ENCODE results near the gene SUZ12. TPM values are rescaled to one million over a fixed set of nuclear protein-coding genes. Genes with fewer than 3 reads are reported as not detected.

Gene SUZ12
- polyA plus RNA-seq = 23.5 and 23.9 TPM in 2 replicates

GRCh38 chr17:31936615-31937609 lies at the start of gene SUZ12:
TSS of gene SUZ12 (plus strand) at chr17:31937007. CDS start at chr17:31937247, 240 bp downstream.

GRCh38 chr17:32006957-32007462 lies 70.2 kb downstream of the SUZ12 start, which contains the start of gene LRRC37B:
TSS of gene LRRC37B (plus strand) at chr17:32007383. CDS start at chr17:32021393, 14,010 bp downstream.

Other genes with a start within 250 kb of the SUZ12 start
- gene COPRS, start 77.8 kb upstream of the SUZ12 start, polyA plus RNA-seq = 22.2 and 48.6 TPM in 2 replicates
- gene UTP6, start 35.3 kb upstream of the SUZ12 start, polyA plus RNA-seq = 29.5 and 49.3 TPM in 2 replicates
- 5.3 and 13.9 TPM in 2 replicates for gene LRRC37B, start 70.4 kb downstream of the SUZ12 start, polyA plus RNA-seq
- 282 and 297 TPM in 2 replicates for gene RHOT1, start 205.5 kb downstream of the SUZ12 start, polyA plus RNA-seq

Data from Purkinje cell (primary cell).